Neural progenitor cell (in vitro differentiated cells): Measurements from ENCODE around the gene TMEM87A.

Source experiments
- EZH2 ChIP-seq: fragments of 200-600 bp; sonication (generic); IDR thresholded peaks from 2 replicates; pipeline ENCODE4 v1.6.1; 2017; ENCODE audit warnings: antibody characterized with exemption, mild to moderate bottlenecking, moderate library complexity
- EZH2phosphoT487 ChIP-seq: fragments of 200-600 bp; sonication (generic); IDR thresholded peaks from 2 replicates; pipeline ENCODE4 v1.6.1; 2017; ENCODE audit warnings: antibody characterized with exemption
- TF ChIP-seq, protein P1 (sequence below): fragments of 200-600 bp; sonication (generic); IDR thresholded peaks from 2 replicates; pipeline ENCODE4 v1.5.1; 2017; ENCODE audit warnings: antibody characterized with exemption, mild to moderate bottlenecking

DNA sequence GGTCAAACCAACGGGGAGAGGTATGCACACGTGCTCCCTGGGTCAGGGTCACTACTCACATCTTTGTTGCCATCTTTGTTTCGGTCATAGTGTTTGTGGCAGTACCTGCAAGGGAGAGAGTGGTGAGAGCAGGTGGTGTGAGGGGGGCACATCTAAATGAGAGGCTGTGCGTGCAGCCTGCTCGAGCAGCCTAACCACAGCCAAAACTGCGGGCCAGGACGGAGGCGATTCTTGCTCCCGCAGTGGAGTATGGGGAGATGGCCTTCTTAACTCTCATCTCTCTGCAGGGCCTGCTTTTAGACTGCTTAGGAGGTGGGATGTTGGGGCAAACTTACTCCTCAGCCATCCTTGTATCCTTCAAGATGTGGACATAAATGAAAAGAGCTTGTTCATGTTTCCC is 109.9 kb downstream of the TMEM87A start:
- TF ChIP-seq, protein P1, sequence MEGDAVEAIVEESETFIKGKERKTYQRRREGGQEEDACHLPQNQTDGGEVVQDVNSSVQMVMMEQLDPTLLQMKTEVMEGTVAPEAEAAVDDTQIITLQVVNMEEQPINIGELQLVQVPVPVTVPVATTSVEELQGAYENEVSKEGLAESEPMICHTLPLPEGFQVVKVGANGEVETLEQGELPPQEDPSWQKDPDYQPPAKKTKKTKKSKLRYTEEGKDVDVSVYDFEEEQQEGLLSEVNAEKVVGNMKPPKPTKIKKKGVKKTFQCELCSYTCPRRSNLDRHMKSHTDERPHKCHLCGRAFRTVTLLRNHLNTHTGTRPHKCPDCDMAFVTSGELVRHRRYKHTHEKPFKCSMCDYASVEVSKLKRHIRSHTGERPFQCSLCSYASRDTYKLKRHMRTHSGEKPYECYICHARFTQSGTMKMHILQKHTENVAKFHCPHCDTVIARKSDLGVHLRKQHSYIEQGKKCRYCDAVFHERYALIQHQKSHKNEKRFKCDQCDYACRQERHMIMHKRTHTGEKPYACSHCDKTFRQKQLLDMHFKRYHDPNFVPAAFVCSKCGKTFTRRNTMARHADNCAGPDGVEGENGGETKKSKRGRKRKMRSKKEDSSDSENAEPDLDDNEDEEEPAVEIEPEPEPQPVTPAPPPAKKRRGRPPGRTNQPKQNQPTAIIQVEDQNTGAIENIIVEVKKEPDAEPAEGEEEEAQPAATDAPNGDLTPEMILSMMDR = no peak
- TF ChIP-seq EZH2 (no peak), EZH2phosphoT487 (no peak)
